ENCODE data around the gene PTGIS.

GRCh38 chr20:49480236-49480635 lies 87.7 kb downstream of the PTGIS start:
- TF ChIP-seq CTCF (conservative IDR thresholded peaks at IDR 0.05; ENCODE audit: low read length) (no peak), EZH2phosphoT487 (IDR thresholded peaks at IDR 0.05; ENCODE audit: borderline replicate concordance, low read depth, low read length) (no peak)
